ENCODE measurements around the gene NAPB.
A peak's percentile ranks its signal among the peaks of the same experiment; 100 is the strongest.

Gene NAPB

DNA sequence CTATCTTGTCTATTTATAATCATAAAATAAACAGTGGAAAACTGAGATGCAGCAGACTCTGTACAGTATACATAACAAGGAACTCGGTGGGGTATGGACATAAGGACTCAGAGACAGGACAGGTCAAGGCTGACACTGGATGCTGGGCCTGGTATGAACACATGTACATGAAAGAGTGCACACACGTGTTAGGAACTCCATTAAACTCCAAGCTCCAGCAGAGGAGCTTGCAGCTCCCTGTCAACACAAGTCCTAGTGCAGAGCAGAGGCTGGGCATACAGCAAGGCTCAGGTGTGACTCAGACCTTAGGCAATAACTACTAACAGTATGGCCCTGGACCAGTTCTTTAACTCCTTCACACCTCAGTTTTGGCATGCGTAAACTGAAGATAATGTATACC lies 17.1 kb downstream of the NAPB start:
- no peak for ATAC-seq

DNA sequence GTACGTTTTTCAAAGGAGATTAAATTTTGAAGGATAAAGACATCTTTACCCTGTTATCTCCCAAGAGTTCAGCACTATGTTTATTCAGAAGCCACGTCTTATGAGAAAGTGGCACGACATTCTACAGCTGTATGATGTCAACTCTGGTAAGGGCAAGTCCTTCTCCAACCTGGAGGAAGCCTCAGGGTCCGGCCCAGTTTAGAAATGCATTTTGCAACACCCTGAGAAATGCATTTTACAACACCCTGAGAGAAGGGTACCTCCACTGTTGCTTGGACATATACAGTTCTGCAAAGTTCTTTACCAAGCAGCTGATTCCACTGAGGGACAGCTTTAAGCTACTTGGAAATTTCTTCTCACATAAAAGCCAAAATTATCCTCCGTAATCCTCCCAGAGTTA lies 17.5 kb downstream of the NAPB start:
- ATAC-seq: no peak

DNA sequence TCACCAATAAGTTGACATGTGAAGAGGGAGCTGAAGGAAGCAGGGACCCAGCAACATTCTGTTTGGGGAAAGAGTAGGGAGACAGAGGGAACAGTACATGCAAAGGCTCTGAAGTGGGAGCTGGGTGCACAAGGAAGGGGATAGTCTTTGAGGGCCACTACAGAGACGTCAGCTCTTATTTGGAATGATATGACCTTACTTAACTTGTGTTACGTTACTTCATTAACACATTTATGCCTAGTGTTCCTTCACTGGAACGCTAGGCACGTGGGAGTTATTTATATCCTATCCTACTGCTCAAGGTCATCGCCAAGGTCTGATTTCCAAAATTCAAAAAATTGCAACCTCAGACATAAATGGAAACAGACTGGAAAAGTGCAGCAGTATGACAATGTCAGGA lies 20.2 kb downstream of the NAPB start:
- no peak for ATAC-seq

DNA sequence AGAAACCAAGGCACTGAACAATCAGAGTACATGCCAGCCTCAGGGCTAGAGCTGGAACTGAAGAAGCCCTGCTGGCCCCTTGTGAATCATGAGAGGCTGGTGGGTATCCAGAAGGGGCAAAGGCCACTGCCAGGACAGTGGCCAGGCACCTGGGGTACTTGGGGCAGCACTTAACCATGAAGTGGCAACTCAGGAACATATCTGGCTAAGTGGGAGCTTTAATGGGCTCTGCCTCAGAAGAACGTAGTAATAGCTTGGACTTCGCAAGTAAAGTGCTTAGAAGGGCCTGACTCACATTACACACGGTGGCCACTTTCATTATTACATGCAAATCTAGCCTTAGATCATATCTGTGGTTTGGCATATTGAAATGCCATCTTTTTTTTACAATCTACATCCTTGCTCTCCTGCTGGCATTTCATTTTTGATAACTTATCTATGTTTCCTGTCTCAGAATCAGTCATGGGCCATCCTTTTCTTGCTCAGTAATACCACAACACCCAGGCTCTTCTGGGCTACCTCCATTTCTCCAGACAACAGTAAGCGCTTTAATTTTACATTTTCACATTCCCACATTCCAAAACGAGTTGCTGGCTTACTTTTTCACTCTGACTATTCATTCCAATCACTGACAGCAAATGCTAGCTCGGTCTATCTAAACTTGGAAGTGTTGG lies 21.6 kb downstream of the NAPB start:
- ATAC-seq: peak; percentile 92 to 94

DNA sequence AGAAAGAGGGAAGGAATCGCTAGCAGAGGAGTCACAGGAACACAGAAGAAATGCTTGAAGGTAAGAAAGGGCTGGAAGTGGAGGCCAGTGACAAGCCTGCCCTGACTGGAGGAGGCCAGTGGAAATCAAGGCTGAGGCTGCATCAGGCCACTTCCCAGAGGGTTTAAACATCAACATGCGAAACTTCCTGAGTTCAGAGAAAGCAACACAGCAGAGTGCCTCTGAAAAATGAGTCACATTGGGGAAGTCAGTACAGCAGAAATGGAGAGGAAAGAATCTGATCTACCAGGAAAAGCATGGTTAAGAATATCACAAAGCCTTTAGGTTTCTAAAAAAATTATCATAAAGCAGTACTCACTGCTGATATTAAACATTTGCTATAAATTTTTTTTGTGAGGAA lies 23.3 kb downstream of the NAPB start:
- ATAC-seq: no peak

DNA sequence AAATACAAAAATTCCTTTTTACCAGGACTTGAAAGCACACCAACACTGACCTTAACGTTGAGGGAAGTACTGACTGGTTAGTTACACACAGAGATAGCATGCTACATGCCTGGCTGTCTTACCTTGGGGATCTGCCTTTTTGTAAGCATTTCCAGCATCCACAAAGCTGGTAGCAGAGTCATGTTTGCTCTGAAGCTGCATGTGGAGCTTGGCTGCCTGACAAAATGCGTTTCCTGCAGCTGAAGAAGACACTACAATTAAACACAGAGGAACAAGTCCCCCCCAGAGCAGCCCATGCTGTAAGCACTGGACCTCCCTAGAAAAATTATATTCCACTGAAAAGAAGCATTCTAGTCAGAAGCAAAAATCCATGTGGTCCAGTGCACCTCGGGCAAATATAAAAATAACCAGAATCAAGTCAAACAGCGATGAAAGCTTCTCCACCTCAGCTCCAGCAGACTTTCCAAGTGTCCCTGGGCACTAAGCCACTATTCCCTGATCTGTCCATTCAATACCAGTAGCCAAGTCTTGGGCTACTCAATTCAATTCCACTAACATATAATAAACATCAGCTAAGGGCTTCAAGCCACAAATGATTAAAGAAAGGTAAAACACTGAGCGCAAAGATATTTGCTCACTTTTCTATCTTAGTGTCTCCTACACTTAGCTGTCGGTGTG lies 24.2 kb downstream of the NAPB start:
- ATAC-seq: no peak

DNA sequence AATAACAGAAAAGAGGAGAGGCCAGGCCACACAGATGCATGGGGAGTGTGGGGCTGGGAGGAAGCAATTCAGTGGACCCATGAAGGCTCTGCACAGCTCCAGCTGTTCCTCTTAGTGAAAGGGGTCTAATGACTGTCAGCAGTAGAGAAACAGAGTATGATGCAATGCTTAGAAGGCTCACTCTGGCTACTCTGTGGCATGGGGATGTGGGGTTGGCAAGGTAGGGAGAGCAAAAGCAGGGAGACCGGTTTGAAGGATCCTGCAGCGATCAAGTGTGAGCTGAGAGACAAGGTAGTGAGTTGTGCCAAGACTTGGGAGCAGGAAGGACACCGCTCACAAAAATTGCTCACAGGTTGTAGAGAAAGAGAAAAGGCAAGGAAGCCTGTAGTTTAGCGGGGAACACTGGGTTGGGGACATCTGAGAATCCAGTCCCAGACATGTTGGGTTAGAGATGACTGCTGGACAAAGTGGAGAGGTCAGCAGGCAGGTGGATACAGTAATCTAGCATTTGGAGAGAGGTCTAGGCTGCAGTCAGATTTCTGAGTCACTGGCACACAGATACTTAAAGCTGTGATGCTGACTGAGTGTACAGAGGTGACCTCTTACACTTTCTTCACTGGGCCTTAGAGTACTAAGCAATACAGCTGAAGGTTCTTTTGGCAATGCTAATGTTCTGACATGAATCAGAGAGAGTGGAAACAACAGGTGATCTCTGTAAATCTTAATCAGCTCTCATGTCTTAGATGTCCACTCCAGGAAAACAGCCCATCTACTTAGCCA lies 27.1 kb downstream of the NAPB start:
- no peak for ATAC-seq

DNA sequence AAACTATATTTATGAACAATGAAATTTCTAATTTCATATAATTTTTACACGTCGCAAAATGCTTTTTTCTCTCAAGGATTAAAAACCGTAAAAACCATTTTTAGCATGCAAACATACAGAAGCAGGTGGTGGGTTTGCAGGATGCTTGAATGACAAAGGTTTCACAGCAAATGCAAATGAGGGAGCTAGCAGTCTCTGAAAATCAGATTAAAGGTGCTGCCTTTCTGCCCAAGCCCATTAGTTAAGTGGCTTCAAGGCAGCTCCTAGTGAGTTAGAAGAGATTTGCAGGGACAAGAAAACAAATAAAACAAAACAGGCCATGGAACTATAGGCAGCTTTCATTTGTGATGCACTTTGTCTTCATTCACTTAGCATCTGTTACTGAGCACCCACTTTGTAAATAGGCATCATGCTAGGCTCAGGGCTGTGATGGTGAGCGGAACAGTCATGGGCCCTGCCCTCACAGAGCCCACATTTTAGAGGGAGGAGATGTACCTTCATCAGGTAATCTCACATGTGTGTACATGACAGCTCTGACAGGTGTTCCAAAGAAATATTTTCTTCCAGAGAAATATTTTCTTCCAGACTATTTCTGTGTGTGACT lies 29.5 kb downstream of the NAPB start:
- ATAC-seq: no peak

DNA sequence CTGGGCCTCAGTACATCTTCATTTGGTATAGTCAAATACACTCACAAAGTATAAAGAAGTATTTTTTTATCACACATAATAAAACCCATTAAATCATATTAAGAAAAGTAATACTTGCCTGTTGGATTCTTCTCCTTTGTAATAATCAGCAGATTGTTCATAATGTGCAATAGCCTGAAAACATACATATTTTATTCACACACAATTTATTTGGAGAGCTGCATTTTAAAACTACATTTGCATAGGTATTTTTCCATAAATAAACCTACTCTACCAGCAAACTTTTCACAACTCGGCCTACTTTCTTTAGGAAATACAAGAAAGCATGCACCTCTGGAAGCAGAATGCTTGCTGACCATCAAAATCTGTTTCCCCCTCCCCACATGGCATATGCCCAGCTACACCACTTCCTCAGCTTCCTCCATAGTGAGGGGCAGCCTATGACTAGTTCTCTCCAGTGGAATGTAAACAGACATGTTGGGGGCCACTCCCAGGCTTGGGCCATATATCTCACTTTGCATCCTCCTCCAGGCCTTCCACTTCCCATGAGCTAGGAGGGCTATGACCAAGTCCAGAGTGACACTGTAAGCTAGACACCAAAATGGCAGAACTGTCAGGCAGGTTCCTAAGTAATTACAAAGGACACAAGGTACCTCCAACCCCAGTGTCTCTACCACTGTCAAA lies 31.1 kb downstream of the NAPB start:
- no peak for ATAC-seq

DNA sequence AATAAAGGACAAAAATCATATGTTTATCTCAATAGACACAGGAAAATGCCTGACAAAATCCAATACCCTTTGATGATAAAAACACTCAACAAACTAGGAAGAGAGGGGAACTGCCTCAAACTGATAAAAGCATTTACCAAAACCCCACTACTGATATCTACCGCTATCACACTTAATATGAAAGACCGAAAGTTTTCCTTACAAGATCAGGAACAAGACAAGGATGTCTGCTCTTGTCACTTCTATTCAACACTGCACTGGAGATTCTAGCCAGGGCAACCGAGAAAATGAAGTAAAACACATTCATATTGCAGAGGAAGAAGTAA lies 34.2 kb downstream of the NAPB start:
- ATAC-seq: no peak

DNA sequence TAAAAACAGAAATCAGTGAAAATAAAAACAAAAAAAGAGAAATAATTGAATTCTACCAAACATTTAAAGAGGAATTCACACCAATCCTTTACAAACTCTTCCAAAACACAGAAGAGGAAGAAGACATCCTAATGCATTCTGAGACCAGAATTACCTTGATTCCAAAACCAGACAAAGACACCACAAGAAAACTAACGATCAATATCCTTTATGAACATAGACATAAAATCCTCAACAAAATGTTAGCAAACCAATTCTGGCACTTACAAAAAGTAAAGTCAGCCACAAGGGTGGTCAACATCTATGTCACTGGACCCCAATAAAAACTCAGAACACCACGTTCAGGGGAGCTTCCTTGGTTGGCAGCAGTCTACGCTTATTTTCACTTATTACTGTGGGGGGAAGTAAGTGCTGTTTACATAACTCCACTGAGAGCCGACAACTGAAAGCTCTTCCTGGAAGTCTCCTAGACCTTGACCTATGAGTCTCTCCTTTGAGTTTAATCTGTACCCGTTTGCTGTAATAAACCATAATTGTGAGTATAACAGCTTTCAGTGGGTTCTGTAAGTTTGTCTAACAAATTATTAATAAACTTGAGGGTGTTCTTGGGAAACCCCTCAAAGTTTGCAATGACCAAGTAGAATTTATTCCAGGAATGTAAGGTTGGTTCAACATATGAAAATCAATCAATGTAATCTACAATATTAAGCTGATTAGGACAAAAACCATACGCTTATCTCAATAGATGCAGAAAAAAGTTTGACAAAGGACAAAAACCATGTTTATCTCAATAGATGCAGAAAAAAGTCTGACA lies 34.8 kb downstream of the NAPB start:
- no peak for ATAC-seq

DNA sequence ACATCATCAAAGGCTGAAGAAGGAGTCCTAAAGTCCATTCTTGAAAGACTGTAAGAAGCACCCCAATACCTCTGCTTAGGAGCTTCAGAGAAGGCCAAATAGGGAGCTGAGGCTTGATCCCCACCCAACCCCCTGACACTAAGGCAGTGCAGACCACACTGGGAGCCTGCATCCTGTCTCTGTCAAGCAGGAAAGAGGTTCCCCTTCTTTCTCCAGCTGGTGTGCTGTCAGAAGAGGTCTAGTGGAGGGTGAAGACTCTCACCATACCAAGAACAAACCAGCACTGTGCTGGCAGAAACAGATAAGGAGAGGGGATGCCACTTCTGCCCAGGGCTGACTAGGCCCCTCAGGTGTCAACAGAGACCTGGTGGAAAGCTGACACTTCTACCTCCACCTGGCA lies 39.4 kb downstream of the NAPB start:
- ATAC-seq: no peak

DNA sequence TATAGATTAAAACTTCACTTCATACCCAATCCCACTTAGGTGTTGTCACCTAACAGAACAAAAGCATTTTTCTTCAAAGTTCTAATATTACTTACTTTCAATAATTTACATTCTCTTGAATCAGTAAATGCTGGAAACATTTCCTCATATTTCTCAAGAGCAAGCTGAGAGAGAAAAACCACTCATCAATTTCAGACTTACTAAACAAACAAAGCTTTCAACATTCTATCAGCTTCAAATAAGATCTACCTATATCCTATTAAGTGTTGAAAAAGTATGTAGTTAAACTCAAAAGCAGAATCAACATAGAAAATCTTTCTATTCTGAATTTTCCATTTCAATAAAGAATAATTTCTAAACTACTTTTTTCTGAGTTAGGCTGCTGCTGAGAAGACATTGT lies 41.5 kb downstream of the NAPB start:
- no peak for ATAC-seq

DNA sequence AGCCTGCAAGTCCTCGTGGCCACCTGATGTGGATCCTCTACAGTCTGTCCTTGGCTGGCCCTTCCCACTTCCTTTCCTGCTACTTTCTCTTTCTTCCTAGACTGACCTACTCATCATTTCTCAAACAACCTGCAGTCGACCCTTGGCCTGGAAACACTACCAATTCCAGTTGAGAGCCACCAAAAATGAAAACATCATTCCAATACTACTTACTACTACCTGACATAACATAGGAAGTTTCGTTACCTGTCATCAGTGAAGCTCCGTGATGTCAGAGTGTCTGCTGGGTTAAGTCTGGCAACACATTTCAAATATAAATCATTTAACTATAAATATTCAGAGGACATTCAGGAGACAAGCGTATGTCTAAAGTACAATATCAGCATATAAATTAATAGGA lies 45.5 kb downstream of the NAPB start:
- ATAC-seq: no peak

DNA sequence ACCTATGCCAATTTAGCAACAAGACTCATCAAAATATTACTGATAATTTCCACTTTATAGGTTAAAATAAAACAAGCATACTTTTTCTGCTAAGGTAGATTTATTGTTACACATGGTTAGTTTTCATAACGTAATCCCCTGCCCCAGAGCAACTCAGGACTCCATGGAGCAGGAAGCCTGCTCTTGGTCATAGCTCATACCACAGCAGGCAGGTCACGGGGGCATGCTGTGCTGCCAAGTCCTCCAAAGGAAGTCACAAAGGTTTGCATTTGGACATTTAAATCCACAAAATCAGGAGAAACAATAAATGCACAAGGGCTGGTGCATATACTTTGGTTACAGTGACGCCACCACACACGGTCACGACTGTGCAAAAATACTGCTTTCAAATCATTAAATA lies 46.8 kb downstream of the NAPB start:
- ATAC-seq: no peak

DNA sequence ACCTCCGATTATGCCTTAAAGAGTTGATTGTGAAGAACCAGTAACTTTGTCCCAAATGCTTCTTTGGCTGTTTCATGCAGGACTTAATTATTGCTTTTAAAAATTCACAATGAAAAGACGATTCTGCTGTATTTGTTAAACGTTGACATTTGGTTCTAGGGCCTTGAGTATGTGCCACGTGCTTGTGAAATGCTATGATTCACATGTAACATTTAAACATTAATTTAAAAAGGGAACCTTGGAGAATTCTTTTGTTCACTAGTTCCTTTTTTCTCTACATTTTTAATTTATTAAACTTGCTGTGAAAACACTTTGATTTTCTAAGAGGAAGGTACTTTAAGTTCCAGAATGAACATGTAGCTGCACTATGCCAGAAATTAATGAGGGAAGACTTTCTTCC lies 49.8 kb downstream of the NAPB start:
- no peak for ATAC-seq

DNA sequence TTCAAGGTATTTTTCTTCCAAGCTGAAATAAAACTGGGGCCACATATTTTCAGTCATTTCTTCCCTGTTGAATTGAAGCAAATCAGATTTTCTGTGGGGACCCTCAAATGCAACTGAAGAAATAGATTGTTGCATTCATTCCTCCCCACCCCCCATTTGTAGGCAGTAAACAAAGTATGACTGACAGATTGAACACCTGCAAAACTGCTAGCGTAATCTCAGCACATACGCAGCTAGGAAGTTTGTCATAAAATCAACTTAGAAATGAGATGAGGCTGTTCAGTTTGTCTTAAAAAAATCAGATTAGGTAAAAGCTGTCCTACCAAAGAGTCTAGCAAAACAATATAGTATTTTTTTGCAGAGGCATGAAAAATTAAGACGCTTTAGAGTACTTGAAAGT lies 50.4 kb downstream of the NAPB start:
- ATAC-seq: no peak

DNA sequence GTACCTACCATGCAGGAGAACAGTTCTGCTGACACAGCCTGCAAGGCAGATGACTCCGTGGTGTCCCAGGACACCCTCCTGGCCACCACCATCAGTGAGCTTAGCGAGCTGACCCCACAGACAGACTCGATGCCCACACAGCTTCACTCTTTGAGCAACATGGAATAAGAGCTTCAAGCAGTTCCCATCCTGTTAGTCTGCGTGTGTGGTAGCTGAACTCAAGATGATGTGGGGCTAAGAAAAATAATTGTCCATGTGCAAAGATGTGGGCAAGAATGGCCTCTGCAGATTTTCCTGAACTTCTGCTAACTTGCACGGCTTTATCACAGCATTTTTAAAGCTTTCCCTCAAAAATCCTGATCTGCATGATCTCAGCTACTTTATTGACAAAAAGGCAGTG lies 51.0 kb downstream of the NAPB start:
- ATAC-seq: no peak

DNA sequence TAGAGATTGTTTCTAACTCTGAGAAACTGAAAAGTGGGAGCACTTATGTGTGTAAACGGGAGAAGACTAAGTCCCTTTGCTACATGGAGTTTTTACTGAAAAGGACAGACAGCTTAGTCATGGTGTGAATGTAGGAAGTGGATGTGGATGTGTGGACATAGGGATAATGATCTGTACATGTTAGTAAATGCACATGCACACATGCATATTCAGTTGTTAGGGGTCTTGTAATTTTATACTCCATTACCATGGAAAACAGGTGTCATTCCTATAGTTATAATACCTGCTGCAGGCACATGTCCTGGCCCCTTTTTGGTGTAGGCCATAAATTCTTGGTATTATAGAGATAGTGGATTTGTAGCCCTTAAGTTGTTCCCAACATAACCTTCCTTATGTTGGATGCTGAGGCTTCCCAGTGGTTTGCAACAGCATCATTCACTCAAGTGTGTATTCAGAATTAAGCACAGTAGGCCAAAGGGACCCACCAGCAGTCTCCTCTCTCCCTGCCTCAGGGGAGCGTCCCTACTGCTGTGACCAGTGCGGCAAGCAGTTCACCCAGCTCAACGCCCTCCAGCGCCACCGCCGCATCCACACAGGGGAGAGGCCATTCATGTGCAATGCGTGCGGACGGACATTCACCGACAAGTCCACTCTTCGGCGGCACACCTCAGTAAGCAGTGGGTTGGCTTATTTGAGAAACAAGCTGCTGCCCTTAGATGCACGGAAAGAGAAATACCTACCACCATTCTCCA lies 52.0 kb downstream of the NAPB start:
- no peak for ATAC-seq

DNA sequence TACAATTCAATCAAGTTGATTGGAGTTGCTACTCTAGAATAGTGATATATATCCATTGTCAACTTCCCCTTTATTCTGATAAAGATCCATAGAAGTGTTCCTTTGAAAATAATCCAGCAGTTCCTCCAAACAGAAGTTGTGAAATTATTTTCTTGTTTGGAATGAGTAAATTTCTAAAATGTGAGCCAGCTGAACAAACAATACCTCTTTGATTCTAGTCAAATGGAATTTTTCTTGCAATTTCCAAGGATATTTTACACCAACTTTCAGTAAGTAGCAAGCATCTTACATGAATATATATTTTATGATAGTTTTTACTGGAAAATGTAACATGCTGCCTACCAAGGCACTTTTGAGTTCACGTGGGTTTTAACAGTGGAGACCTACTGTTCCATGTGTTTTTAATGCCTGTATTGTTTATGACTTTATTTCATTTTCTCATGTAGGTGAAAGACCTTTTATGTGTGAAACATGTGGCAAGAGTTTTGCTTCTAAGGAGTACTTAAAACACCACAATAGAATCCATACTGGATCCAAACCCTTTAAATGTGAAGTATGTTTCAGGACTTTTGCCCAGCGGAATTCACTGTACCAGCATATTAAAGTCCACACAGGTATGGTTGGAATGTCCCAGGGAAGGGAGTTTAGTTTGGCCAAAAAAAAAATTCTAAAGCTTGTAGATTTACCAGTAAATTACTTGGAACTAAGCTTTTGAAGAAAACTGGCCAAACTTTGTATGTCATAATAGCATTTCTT lies 52.8 kb downstream of the NAPB start:
- no peak for ATAC-seq

DNA sequence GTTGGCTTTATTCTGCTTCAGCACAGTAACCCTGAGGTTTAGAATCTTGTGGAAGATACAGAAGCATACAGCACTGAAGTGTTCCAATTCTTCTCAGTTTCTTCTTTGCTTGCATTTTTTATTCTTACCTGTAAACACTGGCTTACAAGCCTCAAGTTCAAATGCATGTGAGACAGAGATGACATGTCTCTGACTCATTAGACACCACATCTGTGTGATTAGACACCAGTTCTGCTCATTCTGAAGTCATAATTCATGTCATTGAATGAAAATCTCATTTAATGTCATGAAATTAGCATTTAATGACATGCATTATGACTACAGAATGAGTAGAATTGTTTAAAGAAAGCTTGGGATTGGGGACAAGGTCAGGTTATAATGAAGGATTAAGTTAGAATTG lies 53.5 kb downstream of the NAPB start:
- ATAC-seq: peak; percentile 82
